Heart left ventricle (tissue), 13 donors: Measurements from ENCODE around the gene PLXNA3.

Experiments
- CTCF ChIP-seq, 12 donors: fragments of 200-600 bp; sonication (generic) in 4 of 12; IDR thresholded peaks; one replicate each; pipeline versions ENCODE4 v1.5.0 to v1.8.0; 2018 to 2022; ENCODE audit warnings: antibody characterized with exemption in 12 of 12, mild to moderate bottlenecking in 5 of 12
- POLR2A ChIP-seq, 2 donors: fragments of 450-650 bp; IDR thresholded peaks; one replicate each; pipeline ENCODE4 v1.6.1; 2017; ENCODE audit warnings: antibody characterized with exemption in 2 of 2, mild to moderate bottlenecking in 2 of 2, moderate library complexity in 2 of 2
- donor health status: ischemic (EF 13 %, LVEDD 7.1; RV severe dilation, severe dysfunction).
- donor health status: DM: no; HTN: yes; CAD: no.
- donor health status: DM: no; HTN: no; CAD: no.
- donor health status: ischemic (EF 25% LVEDD 6.9; RV normal size, moderate dysfunction).
- donor health status: ischemic (EF 25% LVEDD 5.7; RV mildly dilated, moderate dysfunction).
- donor health status: ischemic (EF 35%, LVEDD 5.7; RV mildly dilated, moderate dysfunction).
- donor health status: nonischemic (EF 11% LVEDD 7.7; RV severe dilation, severe dysfunction).
- donor health status: DM: yes; HTN: yes; CAD: no.
- donor health status: PGD.
- donor health status: ischemic (EF 29% LVEDD 5.4; RV normal size, mild dysfunction).
- donor health status: nonischemic (EF 23%, LVEDD 6.1; RV moderate dilation, normal function).

- TF ChIP-seq CTCF (IDR thresholded peaks at IDR 0.05) (no peak), POLR2A (IDR thresholded peaks at IDR 0.05) (no peak)
Observed at GRCh38 chrX:154433605-154434004, 24.5 kb upstream of the PLXNA3 start.
